MM.1S (cell line): ENCODE results near the gene HNRNPR.

Experiments used
- EZH2 ChIP-seq: fragments of 300-600 bp; sonication (generic); optimal IDR thresholded peaks from 2 replicates; pipeline ENCODE3; 2017; ENCODE audit warnings: low read depth, mild to moderate bottlenecking, antibody characterized with exemption, low read length, mixed read lengths
- TF ChIP-seq, protein P1 (sequence below): fragments of 300-600 bp; sonication (generic); IDR thresholded peaks from 2 replicates; pipeline ENCODE4 v1.5.1; 2016; ENCODE audit warnings: antibody characterized with exemption, low read length, mixed read lengths

DNA sequence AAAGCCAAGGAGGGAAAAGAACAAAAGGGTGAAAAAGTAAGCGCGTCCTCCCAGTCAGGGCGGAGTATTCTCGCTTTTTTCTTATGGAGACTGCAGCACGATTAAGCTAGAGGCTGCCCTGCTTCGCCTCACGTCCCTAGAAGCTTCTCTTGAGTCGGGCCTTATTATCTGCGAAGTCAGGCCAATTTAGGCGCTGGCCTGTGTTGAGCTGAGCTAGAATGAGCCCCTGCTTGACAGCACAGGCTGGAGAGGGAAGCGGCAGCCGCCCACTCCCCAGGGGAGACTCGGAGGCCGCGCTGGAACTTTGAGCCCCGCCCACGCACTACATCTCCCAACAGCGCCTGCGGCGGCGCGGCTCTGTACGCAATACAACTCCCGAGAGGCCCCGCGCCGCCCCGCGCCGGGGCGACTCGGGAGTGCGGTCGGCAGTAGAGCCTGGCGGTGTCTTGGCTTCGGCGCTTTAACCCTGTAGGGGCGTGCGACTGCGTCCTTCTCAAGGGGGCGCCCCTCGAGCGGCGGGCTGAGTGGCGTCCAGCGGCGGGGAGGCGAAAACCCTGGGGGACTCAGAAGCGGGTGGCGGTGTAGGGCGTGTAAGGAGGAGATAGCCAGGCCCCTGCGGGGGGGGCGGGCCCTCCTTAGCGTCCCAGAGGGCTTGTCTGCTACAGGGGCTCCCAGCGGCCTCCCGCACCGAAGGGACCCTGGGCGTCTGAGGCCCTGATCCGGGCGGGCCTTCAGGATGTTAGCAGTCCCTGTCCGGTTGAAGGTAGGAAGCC is 24.7 kb upstream of the HNRNPR start:
- TF ChIP-seq, protein P1, sequence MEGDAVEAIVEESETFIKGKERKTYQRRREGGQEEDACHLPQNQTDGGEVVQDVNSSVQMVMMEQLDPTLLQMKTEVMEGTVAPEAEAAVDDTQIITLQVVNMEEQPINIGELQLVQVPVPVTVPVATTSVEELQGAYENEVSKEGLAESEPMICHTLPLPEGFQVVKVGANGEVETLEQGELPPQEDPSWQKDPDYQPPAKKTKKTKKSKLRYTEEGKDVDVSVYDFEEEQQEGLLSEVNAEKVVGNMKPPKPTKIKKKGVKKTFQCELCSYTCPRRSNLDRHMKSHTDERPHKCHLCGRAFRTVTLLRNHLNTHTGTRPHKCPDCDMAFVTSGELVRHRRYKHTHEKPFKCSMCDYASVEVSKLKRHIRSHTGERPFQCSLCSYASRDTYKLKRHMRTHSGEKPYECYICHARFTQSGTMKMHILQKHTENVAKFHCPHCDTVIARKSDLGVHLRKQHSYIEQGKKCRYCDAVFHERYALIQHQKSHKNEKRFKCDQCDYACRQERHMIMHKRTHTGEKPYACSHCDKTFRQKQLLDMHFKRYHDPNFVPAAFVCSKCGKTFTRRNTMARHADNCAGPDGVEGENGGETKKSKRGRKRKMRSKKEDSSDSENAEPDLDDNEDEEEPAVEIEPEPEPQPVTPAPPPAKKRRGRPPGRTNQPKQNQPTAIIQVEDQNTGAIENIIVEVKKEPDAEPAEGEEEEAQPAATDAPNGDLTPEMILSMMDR = peak; percentile 15
- no peak for TF ChIP-seq EZH2
